Calu3 (cell line): ENCODE results near the gene DNMT3L. TPM values are rescaled to one million over a fixed set of nuclear protein-coding genes. Genes with fewer than 3 reads are reported as not detected.
"Not testable (repeated sequence)": the region's sequence is repeated elsewhere in the genome, so short reads cannot be mapped to it uniquely, and the experiment has no call there.

Experiments
- BruUV-seq: library from RNA; stranded (reverse); fragments of 400-500 nt; replicated peaks from 2 replicates; lab custom pipeline; 2021; lab: Mats Ljungman, UMichigan
- CTCF ChIA-PET: fragments of 300-600 bp; sonication (Branson Sonifier 250); formaldehyde crosslinking; loops from one replicate; lab custom pipeline; 2022; ENCODE audit warnings: antibody characterized with exemption; lab: Charles Lee
- DNase-seq: peaks from one replicate; pipeline ENCODE4 v3.0.0; 2022
- H3K27ac Mint-ChIP-seq: one replicate; pipeline ENCODE4 v1.8.0; 2022; ENCODE audit warnings: mixed read lengths; ENCODE audit not compliant: unreplicated experiment
- H3K27me3 Mint-ChIP-seq: one replicate; pipeline ENCODE4 v1.8.0; 2022; ENCODE audit warnings: mixed read lengths; ENCODE audit not compliant: unreplicated experiment
- H3K36me3 Mint-ChIP-seq: one replicate; pipeline ENCODE4 v1.8.0; 2022; ENCODE audit warnings: mild to moderate bottlenecking, moderate library complexity, mixed read lengths; ENCODE audit not compliant: insufficient read depth, unreplicated experiment
- H3K4me1 Mint-ChIP-seq: one replicate; pipeline ENCODE4 v1.8.0; 2022; ENCODE audit warnings: mild to moderate bottlenecking, low read depth, mixed read lengths; ENCODE audit not compliant: unreplicated experiment
- H3K4me3 Mint-ChIP-seq: one replicate; pipeline ENCODE4 v1.8.0; 2022; ENCODE audit warnings: mild to moderate bottlenecking, low read depth, moderate library complexity, mixed read lengths; ENCODE audit not compliant: unreplicated experiment
- H3K9me3 Mint-ChIP-seq: one replicate; pipeline ENCODE4 v1.8.0; 2022; ENCODE audit warnings: low read depth, mixed read lengths; ENCODE audit not compliant: unreplicated experiment
- intact Hi-C: fragments of 100-400 bp; cut with micrococcal nuclease; formaldehyde crosslinking; loops from one replicate; pipeline ENCODE4 v1.10.0; 2022; ENCODE audit not compliant: unreplicated experiment
- total RNA-seq: library from RNA; stranded (reverse); gene quantifications from 2 replicates; pipeline ENCODE4 v1.2.3, GENCODE V29; 2022
- TF ChIP-seq, protein P1 (sequence below): fragments of 200-600 bp; IDR thresholded peaks from one replicate; pipeline ENCODE4 v1.8.0; 2022; ENCODE audit warnings: antibody characterized with exemption; ENCODE audit not compliant: unreplicated experiment

The DNMT3L gene
- total RNA-seq, 1 experiment from 2014 or later: not detected

DNA sequence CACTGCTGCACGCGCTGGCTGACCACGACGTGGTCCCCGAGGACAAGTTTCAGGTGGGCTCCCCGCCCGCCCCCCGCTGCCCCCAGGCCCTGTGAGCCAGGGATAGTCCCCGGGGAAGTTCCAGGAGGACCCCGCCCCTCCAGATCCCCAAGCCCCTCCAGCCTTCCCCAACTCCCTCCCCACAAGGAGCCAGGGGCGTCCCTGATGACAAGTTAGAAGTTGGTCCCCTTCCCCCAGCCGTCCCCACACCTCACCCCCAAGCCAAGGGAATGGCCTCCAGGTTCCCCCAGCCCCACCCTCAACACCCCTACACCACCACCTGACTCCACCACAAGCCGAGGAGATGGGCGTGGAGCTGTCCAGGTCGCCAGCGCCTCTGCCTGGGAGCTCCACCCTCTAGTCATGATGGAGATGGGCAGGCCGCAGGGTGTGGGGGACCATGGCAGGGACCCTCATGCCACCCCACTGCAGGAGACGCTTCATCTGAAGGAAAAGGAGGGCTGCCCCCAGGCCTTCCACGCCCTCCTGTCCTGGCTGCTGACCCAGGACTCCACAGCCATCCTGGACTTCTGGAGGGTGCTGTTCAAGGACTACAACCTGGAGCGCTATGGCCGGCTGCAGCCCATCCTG is 24.5 kb upstream of the DNMT3L start:
- H3K27me3 Mint-ChIP-seq: peaks cover 66% of the 10 kb centered on the region
- intact Hi-C loops: no loop called here
- no peaks in the 10 kb centered on the region for H3K4me1 Mint-ChIP-seq
- CTCF ChIA-PET: no interaction called here
- no peaks in the 10 kb centered on the region for H3K9me3 Mint-ChIP-seq
- no peak overlapping the region for H3K27ac Mint-ChIP-seq
- H3K4me3 Mint-ChIP-seq: no peak overlapping the region
- H3K36me3 Mint-ChIP-seq: peaks cover 8% of the 10 kb centered on the region
- TF ChIP-seq, protein P1, sequence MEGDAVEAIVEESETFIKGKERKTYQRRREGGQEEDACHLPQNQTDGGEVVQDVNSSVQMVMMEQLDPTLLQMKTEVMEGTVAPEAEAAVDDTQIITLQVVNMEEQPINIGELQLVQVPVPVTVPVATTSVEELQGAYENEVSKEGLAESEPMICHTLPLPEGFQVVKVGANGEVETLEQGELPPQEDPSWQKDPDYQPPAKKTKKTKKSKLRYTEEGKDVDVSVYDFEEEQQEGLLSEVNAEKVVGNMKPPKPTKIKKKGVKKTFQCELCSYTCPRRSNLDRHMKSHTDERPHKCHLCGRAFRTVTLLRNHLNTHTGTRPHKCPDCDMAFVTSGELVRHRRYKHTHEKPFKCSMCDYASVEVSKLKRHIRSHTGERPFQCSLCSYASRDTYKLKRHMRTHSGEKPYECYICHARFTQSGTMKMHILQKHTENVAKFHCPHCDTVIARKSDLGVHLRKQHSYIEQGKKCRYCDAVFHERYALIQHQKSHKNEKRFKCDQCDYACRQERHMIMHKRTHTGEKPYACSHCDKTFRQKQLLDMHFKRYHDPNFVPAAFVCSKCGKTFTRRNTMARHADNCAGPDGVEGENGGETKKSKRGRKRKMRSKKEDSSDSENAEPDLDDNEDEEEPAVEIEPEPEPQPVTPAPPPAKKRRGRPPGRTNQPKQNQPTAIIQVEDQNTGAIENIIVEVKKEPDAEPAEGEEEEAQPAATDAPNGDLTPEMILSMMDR: no peak
- DNase-seq: no peak
- BruUV-seq: no TSS peak

DNA sequence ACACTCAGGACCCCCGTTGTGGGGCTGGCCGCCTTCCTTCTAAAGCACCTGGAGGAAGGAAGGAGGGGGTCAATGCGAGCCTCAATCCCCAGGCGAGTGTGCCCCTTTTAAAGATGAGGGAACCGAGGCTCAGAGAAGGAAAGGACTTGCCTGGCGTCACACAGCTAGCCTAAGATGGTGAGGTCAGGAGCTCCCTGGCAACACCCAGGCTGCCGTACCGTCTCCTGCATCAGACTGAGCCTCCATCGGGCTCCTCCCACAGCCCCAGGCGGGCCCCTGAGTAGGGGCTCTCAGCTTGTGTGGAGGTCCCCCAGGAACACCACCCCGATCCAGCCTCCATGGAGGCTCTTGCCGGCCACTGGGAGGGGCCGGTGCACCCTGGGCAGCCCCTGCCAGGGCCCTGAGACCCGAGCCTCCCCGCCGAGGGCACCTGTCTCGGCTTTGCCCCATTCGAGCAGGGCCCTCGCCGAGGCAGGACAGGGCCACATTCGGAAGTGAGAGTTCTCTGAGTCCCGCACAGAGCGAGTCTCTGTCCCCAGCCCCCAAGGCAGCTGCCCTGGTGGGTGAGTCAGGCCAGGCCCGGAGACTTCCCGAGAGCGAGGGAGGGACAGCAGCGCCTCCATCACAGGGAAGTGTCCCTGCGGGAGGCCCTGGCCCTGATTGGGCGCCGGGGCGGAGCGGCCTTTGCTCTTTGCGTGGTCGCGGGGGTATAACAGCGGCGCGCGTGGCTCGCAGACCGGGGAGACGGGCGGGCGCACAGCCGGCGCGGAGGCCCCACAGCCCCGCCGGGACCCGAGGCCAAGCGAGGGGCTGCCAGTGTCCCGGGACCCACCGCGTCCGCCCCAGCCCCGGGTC is 23.7 kb upstream of the DNMT3L start, which contains the start of gene AIRE:
AIRE (plus strand) TSS at position 739 of the 855 bp plus-strand sequence. CDS start 131 bp downstream, outside the sequence.
- Mint-ChIP-seq H3K27ac (no peak within 1 kb of the TSS), H3K27me3 (peaks cover 58% of the 10 kb centered on the region), H3K4me1 (no peaks in the 10 kb centered on the region), H3K36me3 (peaks cover 8% of the 10 kb centered on the region), H3K4me3 (no peak within 1 kb of the TSS), H3K9me3 (no peaks in the 10 kb centered on the region)
- TF ChIP-seq, protein P1: no peak
- CTCF ChIA-PET: interaction anchor here (0.9 kb wide), 1 partner anchor 17 kb away, joined by 3 read pairs; no protein-coding TSS in a partner anchor
- no peak for DNase-seq
- intact Hi-C loops: no loop called here
- BruUV-seq: no TSS peak

DNA sequence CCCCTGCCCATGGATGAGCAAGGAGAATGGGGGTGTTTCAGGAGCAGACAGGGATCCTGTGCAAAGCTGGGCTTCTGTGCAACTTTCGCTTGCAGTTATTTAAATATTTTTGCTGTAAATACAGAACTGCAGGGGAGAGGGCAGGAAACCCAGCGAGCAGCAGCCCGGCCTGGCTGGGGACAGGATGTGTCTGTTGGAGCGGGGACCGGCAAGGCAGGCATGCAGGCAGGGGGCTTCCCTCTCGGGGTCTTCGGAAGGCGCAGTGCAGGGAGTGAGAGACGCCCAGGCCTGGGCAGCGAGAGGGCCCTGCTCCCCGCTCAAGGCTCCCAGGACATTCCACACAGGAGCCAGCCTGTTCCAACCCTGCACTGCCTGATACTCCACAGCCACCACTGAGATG is 22.3 kb upstream of the DNMT3L start:
- Mint-ChIP-seq H3K27ac (no peak overlapping the region), H3K4me1 (no peaks in the 10 kb centered on the region), H3K36me3 (peaks cover 8% of the 10 kb centered on the region), H3K27me3 (peaks cover 44% of the 10 kb centered on the region), H3K9me3 (no peaks in the 10 kb centered on the region), H3K4me3 (no peak overlapping the region)
- no peak for DNase-seq
- CTCF ChIA-PET: no interaction called here
- TF ChIP-seq, protein P1: no peak
- intact Hi-C loops: no loop called here
- no TSS peak for BruUV-seq

DNA sequence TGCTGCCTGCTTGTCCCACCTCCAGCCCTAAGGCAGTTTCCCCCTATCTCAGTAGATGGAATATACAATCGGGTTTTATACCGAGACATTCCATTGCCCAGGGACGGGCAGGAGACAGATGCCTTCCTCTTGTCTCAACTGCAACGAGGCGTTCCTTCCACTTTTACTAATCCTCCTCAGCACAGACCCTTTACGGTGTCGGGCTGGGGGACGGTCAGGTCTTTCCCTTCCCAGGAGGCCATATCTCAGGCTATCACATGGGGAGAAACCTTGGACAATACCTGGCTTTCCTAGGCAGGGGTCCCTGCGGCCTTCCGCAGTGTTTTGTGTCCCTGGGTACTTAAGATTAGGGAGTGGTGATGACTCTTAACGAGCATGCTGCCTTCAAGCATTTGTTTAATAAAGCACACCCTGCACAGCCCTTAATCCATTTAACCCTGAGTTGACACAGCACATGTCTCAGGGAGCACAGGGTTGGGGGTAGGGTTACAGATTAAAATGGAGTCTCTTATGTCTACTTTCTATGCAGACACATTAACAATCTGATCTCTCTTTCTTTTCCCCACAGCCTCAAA is 21.6 kb upstream of the DNMT3L start:
- H3K27ac Mint-ChIP-seq, H3K4me3 Mint-ChIP-seq, H3K4me1 Mint-ChIP-seq, DNase-seq, H3K36me3 Mint-ChIP-seq, BruUV-seq, CTCF ChIA-PET, H3K9me3 Mint-ChIP-seq, intact Hi-C loops: not testable (repeated sequence)
- peaks cover 37% of the 10 kb centered on the region for H3K27me3 Mint-ChIP-seq
